Measurements from ENCODE around the gene ISOC2. TPM values are rescaled to one million over a fixed set of nuclear protein-coding genes. Genes with fewer than 3 reads are reported as not detected.
"Not testable (repeated sequence)": the region's sequence is repeated elsewhere in the genome, so short reads cannot be mapped to it uniquely, and the experiment has no call there.

Gene ISOC2, protein sequence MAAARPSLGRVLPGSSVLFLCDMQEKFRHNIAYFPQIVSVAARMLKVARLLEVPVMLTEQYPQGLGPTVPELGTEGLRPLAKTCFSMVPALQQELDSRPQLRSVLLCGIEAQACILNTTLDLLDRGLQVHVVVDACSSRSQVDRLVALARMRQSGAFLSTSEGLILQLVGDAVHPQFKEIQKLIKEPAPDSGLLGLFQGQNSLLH
- 100 to 1,000 TPM in 1 of 3 donors, 10 to 100 TPM in 2; 57.7 to 135 (median 79.6) TPM for polyA plus RNA-seq

DNA sequence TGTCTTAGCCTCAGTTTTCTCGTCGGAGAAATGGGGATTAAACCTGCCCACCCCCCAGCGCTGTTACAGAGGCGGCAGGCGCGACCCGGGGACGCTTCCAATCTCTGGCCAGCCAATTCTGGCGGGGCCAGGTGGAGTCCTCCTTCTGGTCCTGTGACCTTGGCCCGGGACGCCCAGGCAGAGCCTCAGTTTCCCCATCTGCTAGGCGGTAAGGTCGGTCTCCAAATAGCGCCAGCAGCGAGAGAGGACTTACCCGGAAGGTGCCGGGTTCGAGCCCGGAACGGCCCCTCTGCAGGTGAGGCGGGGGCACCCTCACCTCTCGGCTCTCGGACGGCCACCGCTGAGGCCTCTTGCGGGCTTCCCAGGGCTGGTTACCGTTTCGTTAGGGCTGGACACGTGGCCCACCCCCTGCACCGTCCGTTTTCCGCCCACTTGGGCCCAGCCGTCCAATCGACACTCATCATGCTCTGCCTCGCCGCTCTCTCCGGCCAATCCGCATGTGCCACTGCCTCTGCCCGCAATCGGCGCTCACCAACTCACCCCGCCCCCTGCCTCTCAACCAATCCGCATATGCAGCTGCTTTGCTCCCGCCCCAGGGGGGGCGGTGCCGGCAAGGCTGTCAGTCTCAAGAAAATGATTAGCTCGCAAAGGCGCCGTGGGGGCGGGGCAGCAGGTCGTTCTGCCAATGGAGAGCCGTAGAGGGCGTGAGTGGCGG lies at the start of gene ISOC2:
Gene ISOC2, minus strand, starts transcription at position 384 of the 715 bp plus-strand sequence. CDS start 5,156 bp downstream, outside the sequence.
- WGBS, 3 donors: 1% methylated on average over 54 of the region's 54 CpGs

DNA sequence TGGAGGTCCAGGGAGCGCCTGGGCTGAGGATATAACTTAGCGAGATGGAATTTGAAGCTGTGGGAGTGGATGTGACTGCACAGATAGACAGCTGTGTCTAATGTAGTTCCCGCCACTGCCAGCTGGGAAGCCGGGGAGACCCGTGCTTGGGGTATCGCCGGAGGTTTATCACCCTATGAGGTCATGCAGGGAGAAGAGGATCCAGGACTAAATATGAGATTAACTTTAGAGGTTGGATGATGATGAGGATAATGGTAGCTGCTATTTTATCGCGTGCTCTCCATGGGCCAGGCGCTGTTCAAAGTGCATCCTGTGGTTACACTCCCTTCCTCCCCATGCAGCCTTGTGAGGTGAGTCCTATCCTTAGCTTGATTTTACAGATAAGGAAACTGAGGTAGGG lies 46.7 kb upstream of the ISOC2 start:
- H3K27ac ChIP-seq (ENCODE audit: low read depth, low read length): no peak overlapping the region
- 75 to 77% (median 75%) methylated on average over 10 of the region's 10 CpGs for WGBS, 3 donors

More for the DNA sequence above, at the start of gene ISOC2:
- peak within 1 kb of the TSS; percentile 62 for H3K27ac ChIP-seq (ENCODE audit: low read depth, low read length)

DNA sequence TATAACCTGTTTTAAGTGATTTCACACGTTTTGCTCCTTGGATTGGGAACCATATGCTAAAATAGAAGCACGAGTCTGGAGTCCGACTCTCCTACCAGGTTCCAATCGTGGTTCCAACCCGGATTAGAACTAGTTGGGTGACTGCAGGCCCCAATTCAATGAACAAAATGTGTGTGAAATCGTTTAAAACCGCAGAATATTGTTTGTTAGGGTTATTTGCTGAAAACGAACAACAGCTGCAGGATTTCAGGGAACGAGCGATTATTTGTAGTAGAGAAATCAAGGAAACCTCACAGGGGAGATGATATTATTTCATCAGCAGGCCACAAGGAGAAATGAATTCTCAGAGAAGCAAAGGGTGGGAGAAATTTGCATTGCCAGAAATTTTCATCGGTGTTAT lies 43.5 kb upstream of the ISOC2 start:
- H3K27ac ChIP-seq (ENCODE audit: low read depth, low read length): no peak overlapping the region
- WGBS, 3 donors: 75 to 91% (median 88%) methylated on average over 11 of the region's 11 CpGs

DNA sequence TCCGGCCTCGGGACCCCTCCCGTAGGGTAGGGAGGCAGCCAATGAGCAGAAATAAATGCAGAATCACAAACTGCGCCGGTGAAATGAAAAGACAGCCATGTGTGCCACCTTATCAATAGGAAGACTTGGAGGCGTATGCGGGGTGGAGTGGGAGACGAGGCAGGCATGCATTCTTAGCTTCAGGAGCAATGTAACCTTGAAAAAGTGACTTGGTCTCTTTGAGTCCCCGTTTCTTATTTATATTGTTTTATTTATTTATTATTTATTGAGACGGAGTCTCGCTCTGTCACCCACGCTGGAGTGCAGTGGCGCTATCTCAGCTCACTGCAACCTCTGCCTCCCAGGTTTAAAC lies 42.8 kb upstream of the ISOC2 start:
- H3K27ac ChIP-seq (ENCODE audit: low read depth, low read length): no peak overlapping the region
- 22 to 40% (median 39%) methylated on average over 13 of the region's 13 CpGs for WGBS, 3 donors

DNA sequence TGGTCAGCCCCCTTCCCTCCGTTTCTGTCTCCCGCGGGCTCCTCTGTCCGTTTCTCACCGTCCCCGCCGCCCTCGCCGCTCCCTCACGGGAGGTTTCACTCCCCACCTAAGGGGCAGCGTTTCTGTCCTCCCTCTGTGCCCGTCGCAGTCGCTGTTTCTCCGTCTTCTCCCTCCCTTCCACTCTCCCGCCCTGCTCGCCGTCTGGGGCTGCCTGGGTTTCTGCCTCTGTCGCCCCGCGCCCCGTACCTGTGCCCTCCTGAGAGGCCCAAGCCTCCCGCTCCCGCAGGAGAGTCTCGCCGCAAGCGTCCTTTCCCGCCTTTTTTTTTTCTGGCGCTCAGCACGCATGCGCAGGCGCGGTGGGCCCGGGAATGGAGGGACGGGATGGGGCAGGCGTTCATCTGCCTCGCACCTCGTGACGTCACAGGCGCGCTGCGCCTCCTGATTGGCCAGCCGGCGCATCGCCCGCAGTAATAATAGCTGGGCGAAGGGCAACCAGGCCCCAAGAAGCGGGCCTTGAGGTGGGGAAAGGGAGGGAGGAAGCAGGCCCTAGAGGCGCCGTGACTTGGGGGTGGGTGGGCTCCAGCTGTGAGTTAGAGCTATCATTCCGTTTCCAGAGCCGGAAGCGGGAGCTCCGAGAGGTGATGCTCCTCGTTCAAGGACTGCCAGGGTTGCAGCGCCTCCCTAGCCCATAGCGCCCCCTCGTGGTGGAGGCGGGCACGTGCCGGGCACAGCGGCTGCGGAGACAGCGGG lies 42.2 kb upstream of the ISOC2 start:
- WGBS, 3 donors: 13 to 14% (median 13%) methylated on average over 64 of the region's 64 CpGs
- no peak overlapping the region for H3K27ac ChIP-seq (ENCODE audit: low read depth, low read length)

DNA sequence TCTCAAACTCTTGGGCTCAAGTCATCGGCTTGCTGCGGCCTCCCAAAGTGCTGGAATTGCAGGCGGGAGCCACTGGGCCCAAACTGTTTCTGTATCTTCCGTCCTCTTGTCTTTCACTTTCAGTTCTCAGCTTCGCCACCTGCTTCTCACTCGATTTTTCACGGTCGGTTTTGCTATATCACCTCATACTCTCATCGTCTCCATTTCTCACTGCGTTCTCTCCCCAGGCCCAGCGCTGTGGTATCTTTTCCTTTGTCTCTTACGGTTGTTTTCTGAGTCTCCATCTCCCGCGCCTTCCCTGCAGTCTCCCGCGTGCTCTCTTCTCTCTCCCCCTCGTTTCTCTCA lies 41.7 kb upstream of the ISOC2 start:
- H3K27ac ChIP-seq (ENCODE audit: low read depth, low read length): no peak overlapping the region
- WGBS, 3 donors: 81 to 87% (median 84%) methylated on average over 17 of the region's 17 CpGs

DNA sequence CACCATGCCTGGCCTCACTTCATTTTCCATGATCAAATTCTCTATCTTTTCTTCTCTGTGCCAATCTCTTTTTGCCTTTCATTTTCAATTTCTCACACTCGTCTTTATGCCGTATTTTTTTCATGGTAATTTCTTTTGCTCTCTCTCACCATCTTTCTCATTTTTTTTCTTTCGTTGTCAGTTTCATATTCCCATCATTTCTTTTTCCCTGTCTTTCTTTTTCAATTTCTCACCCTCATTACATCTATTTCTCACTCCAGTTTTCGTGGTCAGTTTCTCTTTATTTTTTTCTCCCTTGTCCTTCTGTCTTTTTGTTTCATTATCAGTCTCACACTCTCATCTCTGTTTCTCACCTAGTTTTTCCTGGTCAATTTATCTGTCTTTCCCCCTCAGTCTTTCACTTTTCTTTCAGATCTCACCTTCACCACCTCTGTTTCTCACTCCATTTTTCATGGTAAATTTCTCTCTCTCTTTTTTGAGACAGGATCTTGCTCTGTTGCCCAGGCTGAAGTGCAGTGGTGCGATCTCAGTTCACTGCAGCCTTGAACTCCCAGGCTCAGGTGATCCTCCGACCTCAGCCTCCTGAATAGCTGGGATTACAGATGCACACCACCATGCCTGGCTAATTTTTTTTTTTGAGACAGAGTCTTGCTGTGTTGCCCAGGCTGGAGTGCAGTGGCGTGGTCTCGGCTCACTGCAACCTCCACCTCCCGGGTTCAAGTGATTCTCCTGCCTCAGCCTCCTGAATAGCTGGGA lies 40.9 kb upstream of the ISOC2 start:
- no peak overlapping the region for H3K27ac ChIP-seq (ENCODE audit: low read depth, low read length)
- WGBS, 3 donors: 91 to 94% (median 94%) methylated on average over 9 of the region's 9 CpGs

DNA sequence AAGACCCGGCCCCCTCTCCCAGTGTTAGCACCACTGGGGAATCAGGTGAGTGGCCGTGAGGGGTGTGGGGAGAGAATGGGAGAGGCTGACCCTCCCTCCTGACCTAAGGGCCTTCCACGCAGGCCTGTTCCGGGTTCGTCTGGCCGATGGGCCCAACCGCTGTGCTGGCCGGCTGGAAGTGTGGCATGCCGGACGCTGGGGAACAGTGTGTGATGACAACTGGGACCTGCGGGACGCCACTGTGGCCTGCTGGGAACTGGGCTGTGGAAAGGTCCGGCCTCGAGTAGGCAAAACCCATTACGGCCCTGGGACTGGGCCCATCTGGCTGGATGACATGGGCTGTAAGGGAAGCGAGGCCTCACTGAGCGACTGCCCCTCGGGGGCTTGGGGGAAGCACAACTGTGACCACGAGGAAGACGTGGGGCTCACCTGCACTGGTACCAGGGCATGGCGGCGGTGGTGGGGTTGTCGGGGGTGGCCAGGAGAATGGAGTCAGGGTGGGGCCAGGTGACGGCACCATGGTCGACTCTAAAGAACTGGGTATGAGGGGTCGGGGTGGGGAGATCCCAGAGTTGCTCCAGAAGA lies 39.0 kb upstream of the ISOC2 start:
- no peak overlapping the region for H3K27ac ChIP-seq (ENCODE audit: low read depth, low read length)
- WGBS, 3 donors: 94 to 95% (median 94%) methylated on average over 25 to 26 of the region's 26 CpGs

DNA sequence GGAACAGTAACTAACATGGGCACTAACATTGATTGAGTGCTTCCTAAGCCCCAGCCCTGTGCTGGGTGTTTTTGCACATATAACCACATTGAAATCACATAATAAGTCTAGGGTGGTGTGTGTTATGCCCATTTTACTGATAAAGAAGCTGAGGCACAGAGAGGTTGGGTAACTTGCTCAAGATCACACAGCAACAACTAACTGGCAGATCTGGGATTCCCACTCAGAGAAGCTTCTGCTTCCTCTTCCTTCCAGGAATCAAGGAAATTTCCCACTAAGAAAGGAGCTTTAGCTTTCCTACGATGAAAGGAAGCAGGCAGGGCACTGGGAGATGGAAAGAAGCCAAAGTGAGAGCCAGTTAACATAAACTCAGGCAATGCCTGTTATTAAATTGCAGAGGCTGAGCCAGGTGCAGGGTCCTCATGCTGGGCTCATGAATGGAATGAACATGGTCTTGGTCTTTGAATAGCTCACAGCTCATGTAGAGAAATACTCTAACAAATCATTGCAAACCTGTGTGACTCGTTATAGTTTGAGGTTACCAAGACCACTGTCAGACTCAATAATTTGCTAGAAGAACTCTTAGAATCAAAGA lies 36.9 kb upstream of the ISOC2 start:
- H3K27ac ChIP-seq (ENCODE audit: low read depth, low read length): no peak overlapping the region
- WGBS, 3 donors: 30 to 59% (median 37%) methylated on average over 2 of the region's 2 CpGs

DNA sequence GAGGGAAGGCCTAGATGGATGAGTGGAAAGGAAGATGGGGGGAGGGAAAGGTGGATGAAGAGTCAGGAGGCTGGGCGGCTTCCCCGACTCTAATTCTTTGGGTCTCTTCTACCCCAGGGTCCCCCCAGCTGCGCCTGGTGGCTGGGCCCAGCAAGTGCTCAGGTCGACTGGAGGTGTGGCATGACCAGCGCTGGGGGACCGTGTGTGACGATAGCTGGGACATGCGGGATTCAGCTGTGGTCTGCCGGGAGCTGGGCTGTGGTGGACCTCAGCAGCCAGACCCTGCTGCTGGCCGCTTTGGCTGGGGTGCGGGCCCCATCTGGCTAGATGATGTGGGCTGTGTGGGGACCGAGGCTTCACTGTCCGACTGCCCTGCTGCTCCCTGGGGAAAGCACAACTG lies 36.3 kb upstream of the ISOC2 start:
- WGBS, 3 donors: 84 to 85% (median 84%) methylated on average over 13 of the region's 13 CpGs
- H3K27ac ChIP-seq (ENCODE audit: low read depth, low read length): no peak overlapping the region

DNA sequence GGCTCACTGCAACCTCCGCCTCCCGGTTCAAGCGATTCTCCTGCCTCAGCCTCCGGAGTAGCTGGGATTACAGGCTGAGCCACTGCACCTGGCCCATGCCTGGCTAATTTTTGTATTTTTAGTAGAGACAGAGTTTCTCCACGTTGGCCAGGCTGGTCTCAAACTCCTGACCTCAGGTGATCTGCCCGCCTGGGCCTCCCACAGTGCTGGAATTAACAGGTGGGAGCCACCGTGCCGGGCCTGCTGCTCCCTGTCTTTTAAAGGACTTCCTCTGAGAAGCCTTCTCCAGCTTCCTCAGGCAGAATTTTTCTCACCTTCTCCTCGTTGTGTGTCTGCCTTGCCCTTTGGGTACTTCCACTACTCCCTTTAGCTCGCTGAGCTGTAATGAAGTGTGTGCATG lies 35.4 kb upstream of the ISOC2 start:
- WGBS, 3 donors: 81 to 85% (median 85%) methylated on average over 10 of the region's 10 CpGs
- H3K27ac ChIP-seq (ENCODE audit: low read depth, low read length): not testable (repeated sequence)

DNA sequence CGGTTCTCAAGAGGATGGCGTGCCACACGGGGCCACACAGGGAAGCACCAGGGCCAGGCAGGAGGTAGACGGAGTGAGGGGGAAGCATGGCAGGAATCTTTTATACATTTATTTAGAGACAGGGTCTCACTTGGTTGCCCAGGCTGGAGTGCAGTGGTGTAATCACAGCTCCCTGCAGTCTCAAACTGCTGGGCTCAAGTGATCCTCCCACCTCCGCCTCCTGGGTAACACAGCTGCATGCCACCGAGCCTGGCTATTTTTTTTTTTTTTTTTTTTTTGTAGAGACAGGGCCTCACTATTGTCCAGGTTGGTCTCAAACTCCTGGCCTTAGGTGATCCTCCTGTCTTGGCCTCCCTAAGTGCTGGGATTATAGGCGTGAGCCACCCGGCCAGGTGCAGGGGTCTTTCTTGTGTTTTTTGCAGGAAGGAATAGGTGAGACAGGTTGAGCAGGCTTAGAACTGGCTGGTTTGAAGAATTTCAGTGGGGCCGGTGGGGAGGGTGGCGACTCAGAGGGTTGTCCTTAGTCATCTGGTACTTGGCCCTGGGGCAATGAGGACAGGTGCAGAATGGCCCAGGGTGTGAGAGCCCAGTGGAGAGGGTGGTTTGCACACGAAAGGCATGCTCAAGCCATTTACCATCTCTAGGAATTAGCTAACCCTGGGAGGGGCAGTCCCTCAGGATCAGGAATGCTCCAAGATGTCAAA lies 34.4 kb upstream of the ISOC2 start:
- WGBS, 3 donors: 79 to 84% (median 82%) methylated on average over 11 of the region's 11 CpGs

DNA sequence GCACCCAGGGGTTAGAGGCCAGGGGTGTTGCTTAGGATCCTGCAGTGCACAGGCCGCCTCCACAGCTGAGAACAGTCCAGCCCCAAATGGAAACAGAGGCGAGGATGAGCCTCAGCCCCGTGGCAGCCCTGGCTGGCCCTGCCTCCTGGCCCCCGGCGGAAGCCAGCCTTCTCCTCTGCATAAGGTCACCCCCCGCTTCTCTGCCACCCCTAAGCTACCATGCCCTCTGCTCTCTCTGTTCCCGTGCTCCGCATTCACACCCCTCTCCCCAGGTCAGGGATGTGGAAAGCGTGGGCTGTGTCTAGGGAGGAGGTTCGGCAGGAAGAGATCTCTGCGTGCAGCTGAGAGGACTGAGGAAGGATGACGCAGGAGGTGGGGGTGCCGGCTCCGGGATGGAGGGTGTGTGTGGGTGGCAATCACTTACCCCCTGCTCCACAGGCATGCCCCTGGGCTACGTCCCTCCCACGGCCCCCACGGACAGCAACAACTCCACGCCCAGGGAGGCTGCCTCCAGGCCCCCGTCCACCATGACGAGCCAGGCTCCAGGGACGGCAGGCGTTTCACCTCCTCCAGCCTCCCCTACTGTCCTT lies 32.8 kb upstream of the ISOC2 start:
- WGBS, 3 donors: 18 to 42% (median 24%) methylated on average over 16 to 22 of the region's 22 CpGs
- no peak overlapping the region for H3K27ac ChIP-seq (ENCODE audit: low read depth, low read length)

More for the DNA sequence above, 34.4 kb upstream of the ISOC2 start:
- H3K27ac ChIP-seq (ENCODE audit: low read depth, low read length): no peak overlapping the region

DNA sequence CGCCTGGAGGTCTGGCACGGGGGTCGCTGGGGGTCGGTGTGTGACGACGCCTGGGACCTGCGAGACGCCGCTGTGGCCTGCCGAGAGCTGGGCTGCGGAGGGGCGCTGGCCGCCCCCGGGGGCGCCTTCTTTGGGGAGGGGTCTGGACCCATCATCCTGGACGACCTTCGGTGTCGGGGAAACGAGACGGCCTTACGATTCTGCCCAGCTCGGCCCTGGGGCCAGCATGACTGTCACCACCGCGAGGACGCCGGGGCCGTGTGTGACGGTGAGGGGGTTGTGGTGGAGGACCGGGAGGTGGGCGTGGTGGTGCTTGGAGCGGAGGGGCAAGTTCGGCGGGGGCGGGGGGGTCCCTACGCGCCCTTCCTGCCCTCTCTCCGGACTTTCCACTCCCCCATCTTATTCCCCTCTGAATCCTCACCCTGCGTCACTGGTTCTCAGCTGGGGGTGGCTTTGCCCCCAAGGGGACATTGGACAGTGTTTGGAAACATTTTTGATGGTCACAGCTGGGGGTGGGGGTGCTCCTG lies 32.3 kb upstream of the ISOC2 start:
- 39 to 52% (median 39%) methylated on average over 22 to 36 of the region's 38 CpGs for WGBS, 3 donors
- H3K27ac ChIP-seq (ENCODE audit: low read depth, low read length): no peak overlapping the region

DNA sequence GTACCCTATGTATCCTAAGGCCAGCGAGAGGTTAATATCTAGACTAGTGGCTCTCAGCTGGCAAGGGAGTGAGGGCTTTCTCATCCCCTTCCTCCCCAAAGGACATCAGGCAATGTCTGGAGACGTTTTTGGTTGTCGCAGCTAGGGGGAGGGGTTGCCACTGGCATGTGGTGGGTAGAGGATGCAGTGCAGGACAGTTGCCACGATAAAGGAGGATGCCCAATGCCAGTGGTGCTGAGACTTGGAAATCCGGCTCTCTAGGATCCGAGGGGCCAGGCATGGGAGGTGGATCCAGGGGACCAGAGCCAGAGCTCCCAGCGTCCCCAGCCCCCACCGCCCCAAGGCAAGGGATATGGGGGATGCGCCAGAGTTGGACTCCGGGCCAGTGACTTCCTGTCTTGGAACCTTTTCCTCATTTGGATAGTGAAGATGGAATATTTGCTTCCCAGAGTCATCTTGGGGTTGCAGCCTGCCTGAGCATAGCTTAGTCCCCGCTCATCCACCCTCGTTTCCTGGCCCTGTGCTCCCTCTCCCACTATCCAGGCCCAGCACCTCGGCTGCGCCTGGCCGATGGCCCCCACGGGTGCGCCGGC lies 31.7 kb upstream of the ISOC2 start:
- WGBS, 3 donors: 34 to 52% (median 38%) methylated on average over 18 of the region's 18 CpGs
- no peak overlapping the region for H3K27ac ChIP-seq (ENCODE audit: low read depth, low read length)

DNA sequence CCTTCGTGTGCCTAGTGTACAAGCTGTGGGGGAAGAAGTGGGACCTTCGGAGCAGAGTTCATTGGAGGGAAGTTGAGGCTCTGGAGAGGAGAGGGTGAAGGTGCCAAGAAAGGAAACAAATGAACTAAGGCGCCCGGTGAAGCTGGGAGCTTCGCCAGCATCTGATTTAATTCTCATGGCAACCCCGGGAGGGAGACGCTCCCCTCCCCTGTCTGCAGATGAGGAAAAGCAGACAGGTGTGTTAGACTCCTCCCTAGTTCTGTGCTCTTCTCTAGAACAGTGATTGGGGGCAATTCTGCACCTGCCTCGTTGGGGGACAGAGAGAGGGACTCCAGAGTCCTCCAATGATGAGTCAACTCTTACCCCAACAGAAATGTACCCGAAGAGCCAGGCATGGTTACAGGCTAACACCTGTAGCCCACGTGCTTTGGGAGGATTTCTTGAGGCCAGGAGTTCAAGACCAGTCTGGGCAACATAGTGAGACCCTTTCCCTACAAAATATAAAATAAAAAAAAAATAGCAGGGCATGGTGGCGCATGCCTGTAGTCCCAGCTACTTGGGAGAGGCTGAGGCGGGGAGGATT lies 31.0 kb upstream of the ISOC2 start:
- 28 to 44% (median 43%) methylated on average over 12 of the region's 12 CpGs for WGBS, 3 donors
- no peak overlapping the region for H3K27ac ChIP-seq (ENCODE audit: low read depth, low read length)
